Glutamatergic neuron (in vitro differentiated cells): ENCODE measurements around the gene WNK4. TPM values are rescaled to one million over a fixed set of nuclear protein-coding genes. Genes with fewer than 3 reads are reported as not detected.

Experiments used
- DNase-seq: peaks from one replicate; pipeline ENCODE4 v3.0.0; 2022
- H3K27ac Mint-ChIP-seq: one replicate; pipeline ENCODE4 v1.8.0; 2020; ENCODE audit warnings: mild to moderate bottlenecking, mixed read lengths, inconsistent platforms; ENCODE audit not compliant: unreplicated experiment
- H3K27me3 Mint-ChIP-seq: one replicate; pipeline ENCODE4 v1.8.0; 2020; ENCODE audit warnings: mild to moderate bottlenecking, moderate library complexity, mixed read lengths, inconsistent platforms; ENCODE audit not compliant: unreplicated experiment
- H3K36me3 Mint-ChIP-seq: one replicate; pipeline ENCODE4 v1.8.0; 2020; ENCODE audit warnings: mild to moderate bottlenecking, mixed read lengths, inconsistent platforms; ENCODE audit not compliant: unreplicated experiment
- H3K4me1 Mint-ChIP-seq: one replicate; pipeline ENCODE4 v1.8.0; 2020; ENCODE audit warnings: mild to moderate bottlenecking, low read depth, mixed read lengths, inconsistent platforms; ENCODE audit not compliant: unreplicated experiment
- H3K4me3 Mint-ChIP-seq: one replicate; pipeline ENCODE4 v1.8.0; 2020; ENCODE audit warnings: mild to moderate bottlenecking, mixed read lengths, inconsistent platforms; ENCODE audit not compliant: unreplicated experiment
- H3K9me3 Mint-ChIP-seq: one replicate; pipeline ENCODE4 v1.8.0; 2020; ENCODE audit warnings: mild to moderate bottlenecking, moderate library complexity, mixed read lengths, inconsistent platforms; ENCODE audit not compliant: unreplicated experiment
- CTCF ChIP-seq: fragments of 200-600 bp; sonication (generic); IDR thresholded peaks from one replicate; pipeline ENCODE4 v1.5.0; 2021; ENCODE audit not compliant: partially characterized antibody, unreplicated experiment
- total RNA-seq: library from RNA; stranded (reverse); fragmentation: NEBNext Ultra II Directional; extraction: Animal tissue kit (Norgen Biotek cat#: 25700); gene quantifications from one replicate; pipeline ENCODE4 v1.2.1, GENCODE V29; 2021; ENCODE audit not compliant: unreplicated experiment

WNK4 gene
- total RNA-seq, 1 donor from 2014 or later = 2.7 TPM

- peaks cover 3% of the 10 kb centered on the region for H3K27me3 Mint-ChIP-seq
- no peak for TF ChIP-seq CTCF
- H3K36me3 Mint-ChIP-seq = peaks cover 12% of the 10 kb centered on the region
- no peak overlapping the region for H3K27ac Mint-ChIP-seq
- peaks cover 2% of the 10 kb centered on the region for H3K9me3 Mint-ChIP-seq
- no peak overlapping the region for H3K4me3 Mint-ChIP-seq
- DNase-seq = no peak
- no peaks in the 10 kb centered on the region for H3K4me1 Mint-ChIP-seq
These were observed 11.5 kb downstream of the WNK4 start for GRCh38 chr17:42791948-42792347.

GRCh38 chr17:42792545-42792944 lies 12.1 kb downstream of the WNK4 start:
- no peak for TF ChIP-seq CTCF
- DNase-seq = no peak
- H3K27ac Mint-ChIP-seq = no peak overlapping the region
- peaks cover 12% of the 10 kb centered on the region for H3K36me3 Mint-ChIP-seq
- no peak overlapping the region for H3K4me3 Mint-ChIP-seq
- peaks cover 2% of the 10 kb centered on the region for H3K9me3 Mint-ChIP-seq
- H3K4me1 Mint-ChIP-seq = peaks cover 2% of the 10 kb centered on the region
- peaks cover 3% of the 10 kb centered on the region for H3K27me3 Mint-ChIP-seq

- no peak for DNase-seq
- no peak overlapping the region for H3K27ac Mint-ChIP-seq
- TF ChIP-seq CTCF = no peak
- peaks cover 9% of the 10 kb centered on the region for H3K36me3 Mint-ChIP-seq
- peaks cover 3% of the 10 kb centered on the region for H3K4me1 Mint-ChIP-seq
- no peak overlapping the region for H3K4me3 Mint-ChIP-seq
- peaks cover 7% of the 10 kb centered on the region for H3K27me3 Mint-ChIP-seq
- H3K9me3 Mint-ChIP-seq = peaks cover 2% of the 10 kb centered on the region
These were observed 14.7 kb downstream of the WNK4 start for GRCh38 chr17:42795061-42795460.

GRCh38 chr17:42795465-42795864 lies 15.1 kb downstream of the WNK4 start:
- Mint-ChIP-seq H3K4me3 (no peak overlapping the region), H3K4me1 (peaks cover 3% of the 10 kb centered on the region), H3K36me3 (peaks cover 6% of the 10 kb centered on the region), H3K27me3 (peaks cover 7% of the 10 kb centered on the region), H3K9me3 (peaks cover 2% of the 10 kb centered on the region), H3K27ac (no peak overlapping the region)
- no peak for DNase-seq
- no peak for TF ChIP-seq CTCF

GRCh38 chr17:42796066-42796758 lies 15.8 kb downstream of the WNK4 start:
- TF ChIP-seq CTCF = no peak
- Mint-ChIP-seq H3K9me3 (peaks cover 2% of the 10 kb centered on the region), H3K4me1 (peaks cover 3% of the 10 kb centered on the region), H3K27me3 (peaks cover 7% of the 10 kb centered on the region), H3K27ac (no peak overlapping the region), H3K36me3 (peaks cover 6% of the 10 kb centered on the region), H3K4me3 (no peak overlapping the region)
- DNase-seq = no peak
